ENCODE results near the gene RELN.

DNA sequence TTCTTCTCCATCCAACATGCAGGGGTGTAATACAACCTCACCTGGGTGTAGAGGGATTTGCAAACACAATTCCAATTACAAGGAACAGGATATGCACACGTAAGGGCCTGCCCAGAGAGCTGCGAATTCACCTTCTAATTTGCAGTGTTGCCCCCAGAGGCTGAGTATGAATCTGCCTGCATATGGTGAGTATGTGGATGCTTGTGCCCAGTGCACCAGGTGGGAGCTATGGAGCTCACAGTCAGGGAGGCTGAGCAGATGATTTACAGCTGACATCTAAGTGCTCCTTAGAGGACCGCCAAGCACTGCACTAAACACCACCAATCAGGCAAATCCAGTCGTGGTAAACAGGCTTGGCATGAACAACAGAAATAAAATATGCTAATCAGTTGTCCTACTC is 132.0 kb downstream of the RELN start:
- TF ChIP-seq POLR2A (IDR thresholded peaks at IDR 0.05; ENCODE audit: extremely low read depth, insufficient read length): no peak
- TF ChIP-seq, protein P1, sequence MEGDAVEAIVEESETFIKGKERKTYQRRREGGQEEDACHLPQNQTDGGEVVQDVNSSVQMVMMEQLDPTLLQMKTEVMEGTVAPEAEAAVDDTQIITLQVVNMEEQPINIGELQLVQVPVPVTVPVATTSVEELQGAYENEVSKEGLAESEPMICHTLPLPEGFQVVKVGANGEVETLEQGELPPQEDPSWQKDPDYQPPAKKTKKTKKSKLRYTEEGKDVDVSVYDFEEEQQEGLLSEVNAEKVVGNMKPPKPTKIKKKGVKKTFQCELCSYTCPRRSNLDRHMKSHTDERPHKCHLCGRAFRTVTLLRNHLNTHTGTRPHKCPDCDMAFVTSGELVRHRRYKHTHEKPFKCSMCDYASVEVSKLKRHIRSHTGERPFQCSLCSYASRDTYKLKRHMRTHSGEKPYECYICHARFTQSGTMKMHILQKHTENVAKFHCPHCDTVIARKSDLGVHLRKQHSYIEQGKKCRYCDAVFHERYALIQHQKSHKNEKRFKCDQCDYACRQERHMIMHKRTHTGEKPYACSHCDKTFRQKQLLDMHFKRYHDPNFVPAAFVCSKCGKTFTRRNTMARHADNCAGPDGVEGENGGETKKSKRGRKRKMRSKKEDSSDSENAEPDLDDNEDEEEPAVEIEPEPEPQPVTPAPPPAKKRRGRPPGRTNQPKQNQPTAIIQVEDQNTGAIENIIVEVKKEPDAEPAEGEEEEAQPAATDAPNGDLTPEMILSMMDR (IDR thresholded peaks at IDR 0.05; ENCODE audit: low read depth, low read length): no peak
